Activated T-helper 1 cell treated with anti-CD3 and anti-CD28 coated beads, Interleukin-12 subunit alpha, Interleukin-12 subunit beta, Interleukin-2, Interleukin-4 antibody, amounts not matched to agents 30 ng/mL and 10 ng/mL and 1 ng/mL, durations not matched to agents 14 hours and 24 hours and 36 hours (primary cell): ENCODE data around the gene CXCL6. TPM values are rescaled to one million over a fixed set of nuclear protein-coding genes. Genes with fewer than 3 reads are reported as not detected.

Source experiments
- DNase-seq: peaks from one replicate; pipeline ENCODE4 v3.0.0; 2021; ENCODE audit warnings: low spot score
- H3K27ac Mint-ChIP-seq: one replicate; pipeline ENCODE4 v1.8.0; 2021; ENCODE audit warnings: mild to moderate bottlenecking, mixed read lengths
- H3K27me3 Mint-ChIP-seq: one replicate; pipeline ENCODE4 v1.8.0; 2022; ENCODE audit warnings: mild to moderate bottlenecking, moderate library complexity, mixed read lengths; ENCODE audit not compliant: insufficient read depth
- H3K36me3 Mint-ChIP-seq: one replicate; pipeline ENCODE4 v1.8.0; 2021; ENCODE audit warnings: low read depth, mixed read lengths
- H3K4me1 Mint-ChIP-seq: one replicate; pipeline ENCODE4 v1.8.0; 2021; ENCODE audit warnings: low read depth, mixed read lengths
- H3K4me3 Mint-ChIP-seq: one replicate; pipeline ENCODE4 v1.8.0; 2021; ENCODE audit warnings: mild to moderate bottlenecking, moderate library complexity, mixed read lengths
- H3K9me3 Mint-ChIP-seq: one replicate; pipeline ENCODE4 v1.8.0; 2021; ENCODE audit warnings: mixed read lengths
- intact Hi-C: fragments of 100-400 bp; cut with micrococcal nuclease; formaldehyde crosslinking; loops from one replicate; pipeline ENCODE4 v1.15.1; 2024
- total RNA-seq: library from RNA; stranded (reverse); gene quantifications from 2 replicates; pipeline ENCODE4 v1.2.3, GENCODE V29; 2022

Gene CXCL6
- total RNA-seq, 1 donor from 2014 or later: not detected

DNA sequence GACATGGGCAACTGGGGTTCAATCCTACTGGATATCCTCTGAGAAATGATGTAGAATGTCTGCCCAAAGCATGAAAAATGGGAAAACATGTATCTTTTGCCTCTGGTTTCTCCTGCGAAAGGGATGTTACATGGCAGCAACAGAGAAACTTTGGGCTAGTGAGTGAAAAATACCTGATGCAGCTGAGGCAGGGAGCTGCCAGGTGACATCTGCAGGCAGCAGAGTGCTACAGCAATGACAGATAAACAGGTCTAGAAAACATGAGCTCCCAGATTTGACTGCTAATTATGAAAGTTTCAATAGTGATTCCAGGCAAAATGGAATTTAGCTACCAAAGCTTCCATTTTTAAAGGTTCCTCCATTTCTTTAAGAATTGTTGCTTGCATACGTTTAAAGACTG lies 27.9 kb downstream of the CXCL6 start:
- intact Hi-C loops: no loop called here
- Mint-ChIP-seq H3K27ac (no peak overlapping the region), H3K4me1 (no peaks in the 10 kb centered on the region), H3K27me3 (peaks cover 13% of the 10 kb centered on the region), H3K4me3 (no peak overlapping the region), H3K36me3 (no peaks in the 10 kb centered on the region), H3K9me3 (no peaks in the 10 kb centered on the region)
- DNase-seq: no peak

GRCh38 chr4:73864961-73865360 lies 28.5 kb downstream of the CXCL6 start:
- no peaks in the 10 kb centered on the region for H3K9me3 Mint-ChIP-seq
- H3K4me1 Mint-ChIP-seq: no peaks in the 10 kb centered on the region
- H3K36me3 Mint-ChIP-seq: no peaks in the 10 kb centered on the region
- no peak overlapping the region for H3K4me3 Mint-ChIP-seq
- H3K27ac Mint-ChIP-seq: no peak overlapping the region
- intact Hi-C loops: no loop called here
- peaks cover 19% of the 10 kb centered on the region for H3K27me3 Mint-ChIP-seq
- no peak for DNase-seq

DNA sequence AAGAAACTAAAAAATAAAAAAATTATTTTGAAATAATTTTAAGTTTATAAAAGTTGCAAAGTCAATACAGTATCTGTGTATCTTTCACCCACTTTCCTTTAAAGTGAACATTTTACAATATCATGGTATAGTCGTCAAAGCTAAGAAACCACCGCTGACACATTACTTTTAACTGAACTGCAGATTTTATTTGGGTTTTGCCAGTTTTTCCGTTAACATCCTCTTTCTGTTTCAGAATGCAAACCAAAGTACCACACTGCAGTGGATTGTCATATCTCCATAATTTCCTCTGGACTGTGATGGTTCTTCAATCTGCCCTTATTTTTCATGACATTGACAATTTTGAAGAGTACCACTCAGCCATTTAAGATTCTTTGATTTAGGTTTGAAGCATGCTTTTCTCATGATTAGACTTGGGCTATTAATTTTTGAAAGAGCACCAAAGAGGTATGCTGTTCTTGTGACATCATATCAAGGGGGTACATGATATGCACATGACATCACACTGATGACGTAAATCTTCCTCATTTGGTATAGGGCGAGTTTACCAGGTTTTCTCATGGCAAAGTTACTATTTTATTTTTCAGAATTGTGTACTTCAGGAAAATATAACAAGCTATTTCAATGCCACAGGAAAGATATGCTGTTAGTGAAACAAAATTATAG lies 29.1 kb downstream of the CXCL6 start:
- Mint-ChIP-seq H3K27ac (no peak overlapping the region), H3K27me3 (peaks cover 20% of the 10 kb centered on the region), H3K9me3 (no peaks in the 10 kb centered on the region), H3K36me3 (no peaks in the 10 kb centered on the region), H3K4me1 (no peaks in the 10 kb centered on the region), H3K4me3 (no peak overlapping the region)
- no peak for DNase-seq
- intact Hi-C loops: no loop called here

DNA sequence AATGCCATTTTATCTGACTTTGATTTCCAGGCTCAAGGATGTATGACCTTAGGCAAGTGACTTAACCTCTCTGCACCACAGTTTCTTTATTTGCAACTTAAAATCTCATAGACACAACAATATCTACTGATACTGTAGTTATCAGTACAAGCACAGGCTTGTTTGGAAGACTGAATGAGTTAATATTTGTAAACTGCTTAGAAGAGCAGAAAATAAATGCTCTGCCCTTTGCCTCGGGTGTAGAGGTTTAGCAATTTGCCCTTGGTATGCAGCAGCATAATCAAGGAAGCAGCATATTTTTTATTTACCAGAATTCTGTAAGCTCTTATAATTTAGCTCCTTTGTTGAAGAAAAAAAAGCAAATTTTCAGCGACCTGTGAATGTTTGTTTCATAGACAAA lies 29.8 kb downstream of the CXCL6 start:
- H3K4me1 Mint-ChIP-seq: no peaks in the 10 kb centered on the region
- H3K27me3 Mint-ChIP-seq: peaks cover 24% of the 10 kb centered on the region
- no peaks in the 10 kb centered on the region for H3K9me3 Mint-ChIP-seq
- no peaks in the 10 kb centered on the region for H3K36me3 Mint-ChIP-seq
- no peak overlapping the region for H3K4me3 Mint-ChIP-seq
- H3K27ac Mint-ChIP-seq: no peak overlapping the region
- no peak for DNase-seq
- intact Hi-C loops: no loop called here

DNA sequence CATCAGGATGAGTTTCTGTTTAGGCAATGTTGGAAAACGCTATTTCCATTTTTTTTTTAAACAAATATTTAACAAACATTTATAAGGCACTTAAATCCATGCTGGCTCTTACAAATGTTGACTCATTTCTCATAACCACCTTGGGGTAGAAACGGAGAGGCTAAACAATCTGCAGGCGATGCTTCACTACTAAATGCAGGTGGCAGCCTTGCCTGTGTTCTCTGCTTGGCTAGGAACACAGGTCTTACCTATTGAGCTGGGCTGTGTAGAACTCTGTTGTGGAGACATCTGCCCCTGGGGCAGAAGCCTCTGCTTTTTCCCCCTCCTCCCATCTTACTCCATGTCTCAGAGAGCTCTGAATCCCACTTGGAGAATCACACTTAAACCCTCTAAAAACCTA lies 31.3 kb downstream of the CXCL6 start:
- H3K36me3 Mint-ChIP-seq: no peaks in the 10 kb centered on the region
- intact Hi-C loops: no loop called here
- H3K27me3 Mint-ChIP-seq: peaks cover 24% of the 10 kb centered on the region
- no peaks in the 10 kb centered on the region for H3K9me3 Mint-ChIP-seq
- H3K4me1 Mint-ChIP-seq: no peaks in the 10 kb centered on the region
- H3K4me3 Mint-ChIP-seq: no peak overlapping the region
- no peak for DNase-seq
- no peak overlapping the region for H3K27ac Mint-ChIP-seq

- Mint-ChIP-seq H3K27me3 (peaks cover 26% of the 10 kb centered on the region), H3K36me3 (no peaks in the 10 kb centered on the region), H3K4me3 (no peak overlapping the region), H3K27ac (no peak overlapping the region), H3K4me1 (no peaks in the 10 kb centered on the region), H3K9me3 (no peaks in the 10 kb centered on the region)
- intact Hi-C loops: no loop called here
- DNase-seq: no peak
Measured at GRCh38 chr4:73868206-73869129, 32.0 kb downstream of the CXCL6 start.

- H3K4me1 Mint-ChIP-seq: no peaks in the 10 kb centered on the region
- intact Hi-C loops: no loop called here
- H3K36me3 Mint-ChIP-seq: no peaks in the 10 kb centered on the region
- H3K27ac Mint-ChIP-seq: no peak within 1 kb of the TSS
- H3K27me3 Mint-ChIP-seq: peaks cover 26% of the 10 kb centered on the region
- no peak within 1 kb of the TSS for H3K4me3 Mint-ChIP-seq
- DNase-seq: no peak
- H3K9me3 Mint-ChIP-seq: no peaks in the 10 kb centered on the region
Measured at GRCh38 chr4:73869130-73870055, 32.9 kb downstream of the CXCL6 start, which contains the start of gene CXCL1. Gene CXCL1, plus strand, starts transcription at chr4:73869393. Its CDS starts 78 bp downstream, at chr4:73869471.

DNA sequence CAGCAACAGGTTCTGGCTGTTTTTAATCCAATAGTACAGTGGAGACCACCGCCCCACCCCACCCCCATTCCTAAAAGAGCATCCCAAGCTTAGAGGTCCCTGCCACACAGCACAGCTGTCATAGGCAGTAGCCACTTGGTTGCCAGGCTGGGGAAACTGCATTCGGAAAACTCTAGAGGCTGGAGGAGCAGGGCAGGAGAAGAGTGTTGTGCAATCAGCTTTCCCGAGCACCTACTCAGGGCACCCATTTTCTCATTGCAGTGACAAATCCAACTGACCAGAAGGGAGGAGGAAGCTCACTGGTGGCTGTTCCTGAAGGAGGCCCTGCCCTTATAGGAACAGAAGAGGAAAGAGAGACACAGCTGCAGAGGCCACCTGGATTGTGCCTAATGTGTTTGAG lies 33.8 kb downstream of the CXCL6 start:
- Mint-ChIP-seq H3K9me3 (no peaks in the 10 kb centered on the region), H3K27me3 (peaks cover 26% of the 10 kb centered on the region), H3K4me1 (no peaks in the 10 kb centered on the region), H3K4me3 (no peak overlapping the region), H3K27ac (no peak overlapping the region), H3K36me3 (no peaks in the 10 kb centered on the region)
- no peak for DNase-seq
- intact Hi-C loops: no loop called here

- H3K27me3 Mint-ChIP-seq: peaks cover 26% of the 10 kb centered on the region
- no peaks in the 10 kb centered on the region for H3K9me3 Mint-ChIP-seq
- no peak for DNase-seq
- no peak overlapping the region for H3K4me3 Mint-ChIP-seq
- H3K36me3 Mint-ChIP-seq: no peaks in the 10 kb centered on the region
- H3K4me1 Mint-ChIP-seq: no peaks in the 10 kb centered on the region
- intact Hi-C loops: no loop called here
- H3K27ac Mint-ChIP-seq: no peak overlapping the region
Measured at GRCh38 chr4:73870768-73871167, 34.3 kb downstream of the CXCL6 start.

- H3K9me3 Mint-ChIP-seq: no peaks in the 10 kb centered on the region
- H3K36me3 Mint-ChIP-seq: no peaks in the 10 kb centered on the region
- H3K4me3 Mint-ChIP-seq: no peak overlapping the region
- no peak overlapping the region for H3K27ac Mint-ChIP-seq
- H3K4me1 Mint-ChIP-seq: no peaks in the 10 kb centered on the region
- intact Hi-C loops: no loop called here
- no peak for DNase-seq
- peaks cover 26% of the 10 kb centered on the region for H3K27me3 Mint-ChIP-seq
Measured at GRCh38 chr4:73871511-73872310, 35.2 kb downstream of the CXCL6 start.

- H3K9me3 Mint-ChIP-seq: no peaks in the 10 kb centered on the region
- peaks cover 24% of the 10 kb centered on the region for H3K27me3 Mint-ChIP-seq
- no peak for DNase-seq
- H3K4me3 Mint-ChIP-seq: no peak overlapping the region
- no peak overlapping the region for H3K27ac Mint-ChIP-seq
- intact Hi-C loops: no loop called here
- no peaks in the 10 kb centered on the region for H3K4me1 Mint-ChIP-seq
- H3K36me3 Mint-ChIP-seq: no peaks in the 10 kb centered on the region
Measured at GRCh38 chr4:73872316-73873108, 36.0 kb downstream of the CXCL6 start.
